MCF 10A (cell line): ENCODE data around the gene PROKR2. TPM values are rescaled to one million over a fixed set of nuclear protein-coding genes. Genes with fewer than 3 reads are reported as not detected.

Source experiments
- BruUV-seq: library from RNA; stranded (reverse); fragments of 400-500 nt; replicated peaks from 2 replicates; lab custom pipeline; 2021; lab: Mats Ljungman, UMichigan
- CTCF ChIA-PET: fragments of 300-600 bp; sonication (Branson Sonifier 250); formaldehyde crosslinking; extraction: SDS; loops from one replicate; lab custom pipeline; 2021; ENCODE audit warnings: antibody characterized with exemption, inconsistent platforms; lab: Yijun Ruan, JAX
- POLR2A ChIA-PET: fragments of 300-600, 350-650 bp; sonication (Branson Sonifier 250); formaldehyde crosslinking; extraction: SDS; loops from one replicate; lab custom pipeline; 2020; ENCODE audit warnings: antibody characterized with exemption, inconsistent platforms; lab: Yijun Ruan, JAX
- DNase-seq: peaks from one replicate; pipeline ENCODE4 v3.0.0-alpha.2; 2018; ENCODE audit not compliant: unreplicated experiment
- H3K27ac Mint-ChIP-seq: one replicate; pipeline ENCODE4 v1.8.0; 2022; ENCODE audit warnings: mild to moderate bottlenecking, low read depth, mixed read lengths; ENCODE audit not compliant: unreplicated experiment
- H3K27me3 Mint-ChIP-seq: one replicate; pipeline ENCODE4 v1.8.0; 2022; ENCODE audit warnings: mixed read lengths; ENCODE audit not compliant: insufficient read depth, unreplicated experiment
- H3K36me3 Mint-ChIP-seq: one replicate; pipeline ENCODE4 v1.8.0; 2022; ENCODE audit warnings: mild to moderate bottlenecking, moderate library complexity, mixed read lengths; ENCODE audit not compliant: insufficient read depth, unreplicated experiment
- H3K4me1 Mint-ChIP-seq: one replicate; pipeline ENCODE4 v1.8.0; 2022; ENCODE audit warnings: mixed read lengths; ENCODE audit not compliant: insufficient read depth, unreplicated experiment
- H3K4me3 Mint-ChIP-seq: one replicate; pipeline ENCODE4 v1.8.0; 2022; ENCODE audit warnings: mild to moderate bottlenecking, moderate library complexity, mixed read lengths; ENCODE audit not compliant: unreplicated experiment
- H3K9me3 Mint-ChIP-seq: one replicate; pipeline ENCODE4 v1.8.0; 2022; ENCODE audit warnings: mixed read lengths; ENCODE audit not compliant: unreplicated experiment
- CTCF ChIP-seq: fragments of 200-600 bp; IDR thresholded peaks from one replicate; pipeline ENCODE4 v1.8.0; 2022; ENCODE audit warnings: antibody characterized with exemption, mild to moderate bottlenecking; ENCODE audit not compliant: unreplicated experiment
- intact Hi-C: fragments of 100-400 bp; cut with micrococcal nuclease; formaldehyde crosslinking; loops from 2 replicates; pipeline ENCODE4 v1.14.1; 2022
- total RNA-seq: library from RNA; stranded (reverse); gene quantifications from 2 replicates; pipeline ENCODE4 v1.2.3, GENCODE V29; 2022

Gene PROKR2
- total RNA-seq, 1 experiment from 2014 or later = not detected

GRCh38 chr20:5362771-5363170 lies 46.0 kb upstream of the PROKR2 start:
- peaks cover 10% of the 10 kb centered on the region for H3K9me3 Mint-ChIP-seq
- H3K4me1 Mint-ChIP-seq = peaks cover 7% of the 10 kb centered on the region
- ChIA-PET POLR2A (no interaction called here), CTCF (interaction anchor here (1.0 kb wide), 1 partner anchor 86 kb away, joined by 4 read pairs; no protein-coding TSS in a partner anchor)
- DNase-seq = no peak
- TF ChIP-seq CTCF = no peak
- H3K36me3 Mint-ChIP-seq = no peaks in the 10 kb centered on the region
- intact Hi-C loops = no loop called here
- H3K27ac Mint-ChIP-seq = no peak overlapping the region
- H3K4me3 Mint-ChIP-seq = no peak overlapping the region
- peaks cover 19% of the 10 kb centered on the region for H3K27me3 Mint-ChIP-seq
- BruUV-seq = no TSS peak

GRCh38 chr20:5361176-5361575 lies 44.4 kb upstream of the PROKR2 start:
- Mint-ChIP-seq H3K4me1 (peaks cover 7% of the 10 kb centered on the region), H3K27me3 (peaks cover 14% of the 10 kb centered on the region), H3K36me3 (no peaks in the 10 kb centered on the region), H3K4me3 (no peak overlapping the region), H3K27ac (no peak overlapping the region), H3K9me3 (peaks cover 4% of the 10 kb centered on the region)
- BruUV-seq = no TSS peak
- intact Hi-C loops = no loop called here
- no peak for TF ChIP-seq CTCF
- ChIA-PET POLR2A (no interaction called here), CTCF (no interaction called here)
- no peak for DNase-seq

GRCh38 chr20:5357946-5358345 lies 41.2 kb upstream of the PROKR2 start:
- intact Hi-C loops = no loop called here
- no peaks in the 10 kb centered on the region for H3K9me3 Mint-ChIP-seq
- no peaks in the 10 kb centered on the region for H3K36me3 Mint-ChIP-seq
- peaks cover 19% of the 10 kb centered on the region for H3K4me1 Mint-ChIP-seq
- H3K4me3 Mint-ChIP-seq = no peak overlapping the region
- BruUV-seq = no TSS peak
- no peaks in the 10 kb centered on the region for H3K27me3 Mint-ChIP-seq
- DNase-seq = no peak
- TF ChIP-seq CTCF = no peak
- POLR2A ChIA-PET = no interaction called here
- CTCF ChIA-PET = no interaction called here
- H3K27ac Mint-ChIP-seq = no peak overlapping the region

- no peaks in the 10 kb centered on the region for H3K9me3 Mint-ChIP-seq
- no peak overlapping the region for H3K4me3 Mint-ChIP-seq
- TF ChIP-seq CTCF = no peak
- BruUV-seq = no TSS peak
- DNase-seq = no peak
- H3K27ac Mint-ChIP-seq = no peak overlapping the region
- POLR2A ChIA-PET = no interaction called here
- H3K27me3 Mint-ChIP-seq = no peaks in the 10 kb centered on the region
- CTCF ChIA-PET = no interaction called here
- peaks cover 20% of the 10 kb centered on the region for H3K4me1 Mint-ChIP-seq
- intact Hi-C loops = no loop called here
- no peaks in the 10 kb centered on the region for H3K36me3 Mint-ChIP-seq
Observed at GRCh38 chr20:5356941-5357340, 40.2 kb upstream of the PROKR2 start.
